Neural progenitor cell (in vitro differentiated cells): ENCODE data around the gene CAV2. TPM values are rescaled to one million over a fixed set of nuclear protein-coding genes. Genes with fewer than 3 reads are reported as not detected.

Source experiments
- DNase-seq: peaks from one replicate; pipeline ENCODE4 v3.0.0-alpha.2; 2016; ENCODE audit warnings: low spot score
- H2AFZ ChIP-seq: fragments of 200-600 bp; sonication (generic); replicated peaks from 2 replicates; pipeline ENCODE4 v1.6.1; 2016; ENCODE audit warnings: antibody characterized with exemption
- H3F3A ChIP-seq: fragments of 200-600 bp; sonication (generic); 2 replicates; pipeline ENCODE4 v1.6.1; 2016; ENCODE audit warnings: antibody characterized with exemption, low read depth
- H3K27ac ChIP-seq: fragments of 200-600 bp; sonication (generic); 2 replicates; pipeline ENCODE4 v1.5.1; 2016; ENCODE audit warnings: mild to moderate bottlenecking
- H3K27me3 ChIP-seq: fragments of 200-600 bp; sonication (generic); 2 replicates; pipeline ENCODE4 v1.6.1; 2016; ENCODE audit warnings: mild to moderate bottlenecking, moderate library complexity
- H3K36me3 ChIP-seq: fragments of 200-600 bp; sonication (generic); 2 replicates; pipeline ENCODE4 v1.5.1; 2016
- H3K4me1 ChIP-seq: fragments of 200-600 bp; sonication (generic); 2 replicates; pipeline ENCODE4 v1.6.1; 2016; ENCODE audit warnings: mixed run types
- H3K4me2 ChIP-seq: fragments of 200-600 bp; sonication (generic); 2 replicates; pipeline ENCODE4 v1.6.1; 2016
- H3K4me3 ChIP-seq: fragments of 200-600 bp; sonication (generic); 2 replicates; pipeline ENCODE4 v1.5.1; 2016
- H3K79me2 ChIP-seq: fragments of 200-600 bp; sonication (generic); 2 replicates; pipeline ENCODE4 v1.6.1; 2016; ENCODE audit warnings: low read depth
- H3K9ac ChIP-seq: fragments of 200-600 bp; sonication (generic); 2 replicates; pipeline ENCODE4 v1.6.1; 2016
- H3K9me3 ChIP-seq: fragments of 200-600 bp; sonication (generic); 2 replicates; pipeline ENCODE4 v1.5.1; 2016; ENCODE audit warnings: low read depth
- H4K20me1 ChIP-seq: fragments of 200-600 bp; sonication (generic); 2 replicates; pipeline ENCODE4 v1.6.1; 2016; ENCODE audit warnings: low read depth
- H3K27ac Mint-ChIP-seq: 3 replicates; pipeline ENCODE4 v1.8.0; 2021; ENCODE audit warnings: mixed read lengths
- H3K27me3 Mint-ChIP-seq: 2 replicates; pipeline ENCODE4 v1.8.0; 2022; ENCODE audit warnings: low read depth, mild to moderate bottlenecking, inconsistent platforms, moderate library complexity, mixed read lengths; ENCODE audit not compliant: insufficient read depth
- H3K36me3 Mint-ChIP-seq: 3 replicates; pipeline ENCODE4 v1.8.0; 2021; ENCODE audit warnings: mixed read lengths
- H3K4me1 Mint-ChIP-seq: 3 replicates; pipeline ENCODE4 v1.8.0; 2021; ENCODE audit warnings: mixed read lengths
- H3K4me3 Mint-ChIP-seq: 3 replicates; pipeline ENCODE4 v1.8.0; 2021; ENCODE audit warnings: mild to moderate bottlenecking, moderate library complexity, mixed read lengths
- H3K9me3 Mint-ChIP-seq: 3 replicates; pipeline ENCODE4 v1.8.0; 2020; ENCODE audit warnings: mixed read lengths
- EZH2 ChIP-seq: fragments of 200-600 bp; sonication (generic); IDR thresholded peaks from 2 replicates; pipeline ENCODE4 v1.6.1; 2017; ENCODE audit warnings: antibody characterized with exemption, mild to moderate bottlenecking, moderate library complexity
- EZH2phosphoT487 ChIP-seq: fragments of 200-600 bp; sonication (generic); IDR thresholded peaks from 2 replicates; pipeline ENCODE4 v1.6.1; 2017; ENCODE audit warnings: antibody characterized with exemption
- total RNA-seq: library from RNA; depleted of rRNA; stranded (reverse); fragments of >200 nt; gene quantifications from 2 replicates; pipeline ENCODE4 v1.2.3, GENCODE V29; 2015; ENCODE audit warnings: low replicate concordance
- TF ChIP-seq, protein P1 (sequence below): fragments of 200-600 bp; sonication (generic); IDR thresholded peaks from 2 replicates; pipeline ENCODE4 v1.5.1; 2017; ENCODE audit warnings: antibody characterized with exemption, mild to moderate bottlenecking

Gene CAV2
- total RNA-seq, 1 donor from 2014 or later = 0.37 TPM

DNA sequence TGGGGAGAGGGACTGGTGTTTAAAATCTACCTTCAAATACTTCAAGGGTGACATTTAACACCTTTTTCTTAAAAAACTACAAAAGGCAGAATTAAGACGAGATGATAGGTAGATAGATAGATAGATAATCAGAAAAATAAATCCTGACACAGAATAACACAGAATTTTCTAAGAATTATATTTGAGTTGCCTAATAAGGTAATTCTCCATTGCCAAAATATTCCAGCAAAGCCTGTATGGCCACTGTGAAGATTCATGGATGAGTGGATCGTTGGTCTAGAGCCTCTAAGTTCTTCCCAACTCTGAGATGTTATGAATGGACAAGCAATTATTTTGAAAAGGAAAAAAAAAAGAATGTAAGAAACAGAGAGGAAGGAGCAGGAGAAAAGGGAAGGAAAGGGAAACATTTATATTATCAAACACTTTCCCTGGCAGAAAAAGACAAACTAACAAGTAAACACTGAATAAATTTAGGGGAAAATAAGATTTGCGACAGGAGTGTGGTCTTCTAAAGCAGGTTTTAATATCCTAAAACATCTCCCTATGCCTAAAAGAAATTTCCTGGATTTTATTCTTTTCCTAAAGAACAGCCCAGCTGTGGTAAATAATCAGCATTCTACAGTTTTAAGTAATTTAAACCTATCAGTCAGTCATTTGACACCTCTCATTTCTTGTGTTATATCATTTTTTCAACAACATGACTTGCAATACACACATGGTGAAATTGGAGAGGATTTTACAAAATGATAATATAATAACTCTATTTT, 7.5 kb upstream of the CAV2 start:
- DNase-seq = no peak
- H3K9ac ChIP-seq = no peak overlapping the region
- TF ChIP-seq, protein P1, sequence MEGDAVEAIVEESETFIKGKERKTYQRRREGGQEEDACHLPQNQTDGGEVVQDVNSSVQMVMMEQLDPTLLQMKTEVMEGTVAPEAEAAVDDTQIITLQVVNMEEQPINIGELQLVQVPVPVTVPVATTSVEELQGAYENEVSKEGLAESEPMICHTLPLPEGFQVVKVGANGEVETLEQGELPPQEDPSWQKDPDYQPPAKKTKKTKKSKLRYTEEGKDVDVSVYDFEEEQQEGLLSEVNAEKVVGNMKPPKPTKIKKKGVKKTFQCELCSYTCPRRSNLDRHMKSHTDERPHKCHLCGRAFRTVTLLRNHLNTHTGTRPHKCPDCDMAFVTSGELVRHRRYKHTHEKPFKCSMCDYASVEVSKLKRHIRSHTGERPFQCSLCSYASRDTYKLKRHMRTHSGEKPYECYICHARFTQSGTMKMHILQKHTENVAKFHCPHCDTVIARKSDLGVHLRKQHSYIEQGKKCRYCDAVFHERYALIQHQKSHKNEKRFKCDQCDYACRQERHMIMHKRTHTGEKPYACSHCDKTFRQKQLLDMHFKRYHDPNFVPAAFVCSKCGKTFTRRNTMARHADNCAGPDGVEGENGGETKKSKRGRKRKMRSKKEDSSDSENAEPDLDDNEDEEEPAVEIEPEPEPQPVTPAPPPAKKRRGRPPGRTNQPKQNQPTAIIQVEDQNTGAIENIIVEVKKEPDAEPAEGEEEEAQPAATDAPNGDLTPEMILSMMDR = no peak
- TF ChIP-seq EZH2 = no peak
- TF ChIP-seq EZH2phosphoT487 = no peak
- H3K9me3 Mint-ChIP-seq = no peaks in the 10 kb centered on the region
- no peaks in the 10 kb centered on the region for H3K27me3 ChIP-seq
- H3K4me3 ChIP-seq = no peak overlapping the region
- H2AFZ ChIP-seq = no peak overlapping the region
- peaks cover 5% of the 10 kb centered on the region for H3K27me3 Mint-ChIP-seq
- no peaks in the 10 kb centered on the region for H3K9me3 ChIP-seq
- H3F3A ChIP-seq = no peaks in the 10 kb centered on the region
- no peak overlapping the region for H3K4me3 Mint-ChIP-seq
- H3K36me3 Mint-ChIP-seq = no peaks in the 10 kb centered on the region
- no peak overlapping the region for H3K4me2 ChIP-seq
- no peak overlapping the region for H3K27ac ChIP-seq
- no peaks in the 10 kb centered on the region for H3K4me1 Mint-ChIP-seq
- H3K36me3 ChIP-seq = no peaks in the 10 kb centered on the region
- H4K20me1 ChIP-seq = no peaks in the 10 kb centered on the region
- no peaks in the 10 kb centered on the region for H3K4me1 ChIP-seq
- no peaks in the 10 kb centered on the region for H3K79me2 ChIP-seq
- H3K27ac Mint-ChIP-seq = no peak overlapping the region

DNA sequence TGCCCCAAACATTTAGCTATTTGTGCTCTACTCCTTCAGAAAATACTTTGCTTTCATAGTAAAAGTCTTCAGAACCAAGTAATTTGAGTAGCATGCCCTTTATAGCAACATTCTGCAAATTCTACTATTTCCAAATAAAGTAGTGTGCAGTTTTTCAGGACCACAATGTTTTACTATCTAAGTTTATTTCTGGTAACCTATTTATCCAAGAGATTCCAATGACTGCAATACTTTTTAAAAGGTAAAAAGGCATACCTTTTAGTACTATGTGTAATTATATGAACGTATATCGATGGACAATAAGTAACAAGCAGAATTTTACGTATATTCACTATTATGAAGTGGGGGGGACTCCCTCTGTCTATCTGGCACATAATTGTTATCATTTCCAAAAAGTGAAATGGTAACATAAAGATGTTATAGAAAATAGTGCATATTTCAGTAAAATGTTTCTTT, 6.9 kb upstream of the CAV2 start:
- no peaks in the 10 kb centered on the region for H3K79me2 ChIP-seq
- no peak overlapping the region for H3K27ac ChIP-seq
- no peak overlapping the region for H3K4me3 ChIP-seq
- H2AFZ ChIP-seq = no peak overlapping the region
- H3K36me3 ChIP-seq = no peaks in the 10 kb centered on the region
- TF ChIP-seq EZH2phosphoT487 = no peak
- no peak for TF ChIP-seq EZH2
- TF ChIP-seq, protein P1 = no peak
- no peak overlapping the region for H3K9ac ChIP-seq
- Mint-ChIP-seq H3K36me3 (no peaks in the 10 kb centered on the region), H3K27me3 (peaks cover 5% of the 10 kb centered on the region), H3K4me3 (no peak overlapping the region), H3K27ac (no peak overlapping the region), H3K4me1 (no peaks in the 10 kb centered on the region), H3K9me3 (no peaks in the 10 kb centered on the region)
- DNase-seq = no peak
- no peaks in the 10 kb centered on the region for H3K9me3 ChIP-seq
- H3K4me1 ChIP-seq = no peaks in the 10 kb centered on the region
- H3K4me2 ChIP-seq = no peak overlapping the region
- no peaks in the 10 kb centered on the region for H4K20me1 ChIP-seq
- no peaks in the 10 kb centered on the region for H3K27me3 ChIP-seq
- H3F3A ChIP-seq = no peaks in the 10 kb centered on the region

DNA sequence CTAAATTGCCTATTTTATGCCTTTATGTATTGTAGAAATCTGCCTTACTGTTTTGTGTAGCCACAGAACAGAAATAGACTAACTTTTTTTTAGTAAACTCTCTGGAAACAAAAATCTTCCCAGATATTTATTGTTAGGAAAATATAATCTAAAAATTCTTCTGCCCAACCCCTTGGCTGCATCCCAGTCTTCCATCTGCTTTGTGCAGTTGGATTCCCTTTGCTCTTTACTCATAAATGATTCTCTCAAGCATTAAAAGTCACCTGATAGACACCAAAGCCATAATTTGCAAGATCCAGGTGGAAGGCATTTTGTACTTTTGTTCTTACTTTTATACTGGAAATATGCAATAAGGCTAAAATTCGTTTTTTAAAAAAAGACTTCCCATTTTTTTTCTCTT, 6.1 kb upstream of the CAV2 start:
- Mint-ChIP-seq H3K9me3 (no peaks in the 10 kb centered on the region), H3K4me1 (no peaks in the 10 kb centered on the region), H3K36me3 (no peaks in the 10 kb centered on the region), H3K4me3 (no peak overlapping the region), H3K27me3 (peaks cover 5% of the 10 kb centered on the region), H3K27ac (no peak overlapping the region)
- Histone ChIP-seq H4K20me1 (no peaks in the 10 kb centered on the region), H3K4me2 (no peak overlapping the region), H3F3A (no peaks in the 10 kb centered on the region), H3K4me1 (no peaks in the 10 kb centered on the region), H2AFZ (no peak overlapping the region), H3K9me3 (no peaks in the 10 kb centered on the region), H3K36me3 (no peaks in the 10 kb centered on the region), H3K9ac (no peak overlapping the region), H3K79me2 (no peaks in the 10 kb centered on the region), H3K27me3 (peaks cover 5% of the 10 kb centered on the region), H3K4me3 (no peak overlapping the region), H3K27ac (no peak overlapping the region)
- DNase-seq = no peak
- no peak for TF ChIP-seq EZH2phosphoT487
- TF ChIP-seq, protein P1 = no peak
- TF ChIP-seq EZH2 = no peak
